C4-2B (cell line): Measurements from ENCODE around the gene SOX6.

Experiments used
- ZFX ChIP-seq: fragments of 450-650 bp; IDR thresholded peaks from 2 replicates; pipeline ENCODE4 v1.6.1; 2017
- TF ChIP-seq, protein P1 (sequence below): fragments of 450-650 bp; conservative IDR thresholded peaks from 2 replicates; pipeline ENCODE4 v1.5.1; 2017; ENCODE audit warnings: mild to moderate bottlenecking

DNA sequence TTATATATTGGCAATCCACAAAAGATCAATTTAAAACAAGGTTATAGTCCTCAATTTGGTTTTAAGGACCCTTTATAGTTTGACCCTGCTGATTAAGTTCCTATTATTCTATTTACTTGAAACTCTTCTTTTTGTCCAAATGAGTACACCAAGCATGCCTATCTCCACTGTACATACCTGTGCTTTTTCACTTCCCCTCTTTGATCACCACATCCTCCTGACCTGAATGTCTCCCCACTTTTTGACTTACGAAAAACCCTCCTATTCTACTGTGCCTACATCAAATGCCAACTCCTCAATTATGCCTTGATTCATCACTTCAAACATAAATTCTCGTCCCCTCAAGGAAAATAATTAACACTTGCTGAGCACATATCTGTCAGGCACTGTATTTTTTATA, 113.5 kb downstream of the SOX6 start:
- TF ChIP-seq, protein P1, sequence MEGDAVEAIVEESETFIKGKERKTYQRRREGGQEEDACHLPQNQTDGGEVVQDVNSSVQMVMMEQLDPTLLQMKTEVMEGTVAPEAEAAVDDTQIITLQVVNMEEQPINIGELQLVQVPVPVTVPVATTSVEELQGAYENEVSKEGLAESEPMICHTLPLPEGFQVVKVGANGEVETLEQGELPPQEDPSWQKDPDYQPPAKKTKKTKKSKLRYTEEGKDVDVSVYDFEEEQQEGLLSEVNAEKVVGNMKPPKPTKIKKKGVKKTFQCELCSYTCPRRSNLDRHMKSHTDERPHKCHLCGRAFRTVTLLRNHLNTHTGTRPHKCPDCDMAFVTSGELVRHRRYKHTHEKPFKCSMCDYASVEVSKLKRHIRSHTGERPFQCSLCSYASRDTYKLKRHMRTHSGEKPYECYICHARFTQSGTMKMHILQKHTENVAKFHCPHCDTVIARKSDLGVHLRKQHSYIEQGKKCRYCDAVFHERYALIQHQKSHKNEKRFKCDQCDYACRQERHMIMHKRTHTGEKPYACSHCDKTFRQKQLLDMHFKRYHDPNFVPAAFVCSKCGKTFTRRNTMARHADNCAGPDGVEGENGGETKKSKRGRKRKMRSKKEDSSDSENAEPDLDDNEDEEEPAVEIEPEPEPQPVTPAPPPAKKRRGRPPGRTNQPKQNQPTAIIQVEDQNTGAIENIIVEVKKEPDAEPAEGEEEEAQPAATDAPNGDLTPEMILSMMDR: no peak
- no peak for TF ChIP-seq ZFX
